HG03064 (cell line): ENCODE data around the gene MSI2.
A peak's percentile ranks its signal among the peaks of the same experiment; 100 is the strongest.

Experiments used
- ATAC-seq: cut with Tn5 transposase; IDR thresholded peaks from one replicate; pipeline ENCODE4 v1.9.1; 2021; ENCODE audit warnings: low read depth; ENCODE audit not compliant: unreplicated experiment

Gene MSI2

GRCh38 chr17:57447990-57448758, 191.9 kb downstream of the MSI2 start:
- no peak for ATAC-seq

GRCh38 chr17:57448759-57449283, 192.5 kb downstream of the MSI2 start:
- no peak for ATAC-seq

GRCh38 chr17:57451191-57451590, 194.9 kb downstream of the MSI2 start:
- ATAC-seq, result no peak

GRCh38 chr17:57451643-57452042, 195.3 kb downstream of the MSI2 start:
- ATAC-seq, result no peak

- ATAC-seq, result no peak
Observed at GRCh38 chr17:57453841-57454425, 197.6 kb downstream of the MSI2 start.

- ATAC-seq, result no peak
Observed at GRCh38 chr17:57454729-57455062, 198.4 kb downstream of the MSI2 start.

- peak; percentile 63 for ATAC-seq
Observed at GRCh38 chr17:57455063-57455914, 199.0 kb downstream of the MSI2 start.

- ATAC-seq, result no peak
Observed at GRCh38 chr17:57456622-57457021, 200.3 kb downstream of the MSI2 start.

- ATAC-seq, result no peak
Observed at GRCh38 chr17:57457188-57457587, 200.9 kb downstream of the MSI2 start.

GRCh38 chr17:57458718-57459285, 202.5 kb downstream of the MSI2 start:
- no peak for ATAC-seq

- no peak for ATAC-seq
Observed at GRCh38 chr17:57459286-57459915, 203.1 kb downstream of the MSI2 start.

- ATAC-seq, result no peak
Observed at GRCh38 chr17:57461082-57461481, 204.8 kb downstream of the MSI2 start.

GRCh38 chr17:57462007-57462579, 205.8 kb downstream of the MSI2 start:
- ATAC-seq, result no peak

GRCh38 chr17:57463103-57463885, 207.0 kb downstream of the MSI2 start:
- ATAC-seq, result peak; percentile 81

- ATAC-seq, result no peak
Observed at GRCh38 chr17:57464191-57464864, 208.0 kb downstream of the MSI2 start.

GRCh38 chr17:57465610-57466009, 209.3 kb downstream of the MSI2 start:
- no peak for ATAC-seq

GRCh38 chr17:57466017-57466471, 209.7 kb downstream of the MSI2 start:
- ATAC-seq, result no peak

GRCh38 chr17:57466521-57466920, 210.2 kb downstream of the MSI2 start:
- no peak for ATAC-seq

- ATAC-seq, result no peak
Observed at GRCh38 chr17:57467226-57467625, 210.9 kb downstream of the MSI2 start.
